HPDE6-E6E7 (cell line): ENCODE measurements around the gene KLF8.

Experiments used
- DNase-seq: peaks from one replicate; pipeline ENCODE4 v3.0.0; 2011; ENCODE audit warnings: missing footprints; ENCODE audit errors: extremely low spot score

Gene KLF8

DNA sequence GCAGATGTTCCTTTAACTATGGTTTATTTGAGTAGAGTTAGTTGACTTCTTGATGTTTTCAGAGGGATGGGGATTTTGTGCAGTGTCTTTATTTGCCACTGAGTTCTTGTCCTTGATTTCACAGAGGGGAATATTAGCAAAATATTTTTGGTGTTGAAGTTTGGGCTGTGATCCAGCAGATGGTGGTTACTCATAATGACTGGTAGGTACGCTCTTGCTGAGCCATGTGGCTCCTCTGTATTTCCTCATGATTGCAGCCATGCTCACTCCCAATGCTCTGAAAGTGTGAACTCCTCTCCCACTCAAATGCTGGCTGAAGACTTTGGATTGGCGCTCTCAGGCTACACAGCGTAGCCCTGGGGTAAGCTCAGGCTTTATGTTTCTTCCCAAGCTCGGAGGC is 77.7 kb downstream of the KLF8 start:
- DNase-seq = no peak

DNA sequence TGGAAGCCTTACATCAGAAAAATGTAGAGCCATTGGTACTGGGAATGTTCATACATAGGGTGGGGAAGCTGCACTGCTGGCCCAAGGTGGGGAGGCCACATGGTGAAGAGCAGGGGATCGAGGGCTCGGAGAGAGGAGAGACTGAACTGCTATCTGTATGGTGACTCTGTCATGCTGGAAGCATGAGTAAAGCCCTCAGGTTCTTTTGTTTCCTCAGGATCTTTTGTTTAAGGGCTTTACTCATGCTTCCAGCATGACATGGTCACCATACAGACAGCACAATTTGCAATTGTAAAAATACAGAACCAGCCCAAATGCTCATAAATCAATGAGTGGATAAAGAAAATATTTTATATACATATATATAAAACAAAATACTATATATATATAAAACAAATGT is 78.4 kb downstream of the KLF8 start:
- DNase-seq = no peak

DNA sequence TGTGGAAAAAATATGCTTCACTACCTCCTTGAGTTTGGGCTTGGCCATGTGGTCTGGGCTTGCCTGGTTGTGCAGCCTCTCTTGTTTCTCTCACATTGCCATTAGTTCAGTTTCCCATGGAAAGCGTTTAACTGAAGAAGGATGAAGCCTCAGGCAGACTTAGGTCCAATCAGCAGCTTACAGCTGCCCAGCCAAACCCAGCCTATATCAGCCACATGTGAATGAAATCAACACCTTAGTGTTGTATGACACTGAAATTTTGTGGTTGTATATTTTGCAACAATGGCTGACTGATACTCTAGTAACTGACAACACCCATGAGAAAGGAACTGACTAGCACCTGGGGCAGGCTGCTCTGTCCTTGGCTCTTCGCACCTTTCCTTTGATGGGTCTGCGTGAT is 81.2 kb downstream of the KLF8 start:
- DNase-seq = no peak

DNA sequence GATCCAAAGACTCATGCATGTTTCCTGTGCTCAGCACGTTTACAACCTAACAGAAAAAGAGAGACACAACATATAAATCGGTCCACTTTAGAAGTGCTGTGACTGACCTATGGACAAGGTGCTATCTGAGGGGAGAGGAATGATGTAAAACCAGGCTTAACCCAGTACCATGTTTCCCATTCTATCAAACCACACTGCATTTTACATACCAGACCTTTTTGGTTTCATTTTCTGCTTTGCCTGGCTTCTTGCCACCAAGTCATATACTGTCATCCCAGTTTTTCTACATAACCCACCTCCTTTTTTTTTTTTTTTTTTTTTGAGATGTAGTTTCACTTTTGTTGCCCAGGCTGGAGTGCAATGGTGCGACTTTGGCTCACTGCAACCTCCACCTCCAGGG is 82.2 kb downstream of the KLF8 start:
- no peak for DNase-seq

DNA sequence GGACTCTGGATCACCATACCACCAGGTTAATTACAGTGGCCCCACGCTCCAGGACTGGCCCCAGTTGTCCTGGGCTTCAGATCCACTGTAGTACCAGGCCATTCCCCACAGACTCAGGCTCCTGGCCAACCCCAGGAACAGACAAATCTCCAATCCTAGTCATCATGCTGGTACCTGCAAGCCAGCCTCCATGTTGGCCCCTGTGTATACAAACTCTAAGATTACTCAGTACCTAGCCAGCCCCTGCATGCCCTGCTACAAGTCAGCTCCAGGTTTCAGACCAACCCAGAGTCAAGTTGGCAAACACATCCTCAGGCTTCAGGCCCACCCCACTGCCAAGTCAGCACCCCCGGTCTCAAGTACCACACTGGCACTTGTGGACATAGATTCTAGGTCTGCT is 85.9 kb downstream of the KLF8 start:
- DNase-seq = no peak

DNA sequence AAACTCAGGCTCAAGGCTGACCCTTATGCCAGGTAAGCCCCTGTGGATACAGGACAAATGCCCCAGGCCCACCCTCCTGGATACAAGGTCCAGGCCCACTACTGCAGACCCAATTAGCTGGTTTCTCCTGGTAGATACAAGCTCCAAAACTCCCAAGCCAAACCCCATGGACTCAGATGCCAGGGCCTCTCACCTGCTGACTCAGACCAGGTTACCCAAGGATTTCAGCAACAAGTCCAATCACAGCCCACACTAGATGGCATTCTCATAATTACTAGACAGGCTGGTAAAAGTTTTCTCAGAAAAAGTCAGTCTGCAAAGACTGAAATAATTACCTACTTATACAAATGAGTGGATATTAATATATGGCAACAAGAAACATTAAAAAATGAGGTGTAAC is 87.0 kb downstream of the KLF8 start:
- DNase-seq = no peak
